ENCODE measurements around the gene SLC2A6.

Gene SLC2A6

GRCh38 chr9:133509179-133510083 lies 30.5 kb upstream of the SLC2A6 start:
- TF ChIP-seq CTCF (conservative IDR thresholded peaks at IDR 0.05; ENCODE audit: low read depth, low read length) = no peak
- no peak overlapping the region for H3K27ac ChIP-seq
- peaks cover 61% of the 10 kb centered on the region for H3K27me3 ChIP-seq (ENCODE audit: insufficient read depth, low read depth)

GRCh38 chr9:133508046-133508445 lies 29.1 kb upstream of the SLC2A6 start:
- Histone ChIP-seq H4K20me1 (ENCODE audit: insufficient read depth) (no peaks in the 10 kb centered on the region), H3K36me3 (ENCODE audit: insufficient read depth) (no peaks in the 10 kb centered on the region), H3K9ac (no peak overlapping the region), H3K27me3 (ENCODE audit: insufficient read depth, low read depth) (peaks cover 66% of the 10 kb centered on the region), H3K4me2 (no peak overlapping the region), H3K4me1 (ENCODE audit: low read depth, poor library complexity, severe bottlenecking) (no peaks in the 10 kb centered on the region), H3K4me3 (IDR thresholded peaks at IDR 0.05; ENCODE audit: insufficient read depth, low read depth, low read length) (no peak overlapping the region), H3K27ac (no peak overlapping the region), H2AFZ (ENCODE audit: low read depth) (no peak overlapping the region), H3K79me2 (ENCODE audit: insufficient read depth, low read depth) (no peaks in the 10 kb centered on the region)
- TF ChIP-seq CTCF (conservative IDR thresholded peaks at IDR 0.05; ENCODE audit: low read depth, low read length) = no peak

More at GRCh38 chr9:133509179-133510083, 30.5 kb upstream of the SLC2A6 start:
- no peak overlapping the region for H2AFZ ChIP-seq (ENCODE audit: low read depth)
- no peaks in the 10 kb centered on the region for H3K4me1 ChIP-seq (ENCODE audit: low read depth, poor library complexity, severe bottlenecking)
- H3K36me3 ChIP-seq (ENCODE audit: insufficient read depth) = no peaks in the 10 kb centered on the region
- H4K20me1 ChIP-seq (ENCODE audit: insufficient read depth) = no peaks in the 10 kb centered on the region
- no peak overlapping the region for H3K4me2 ChIP-seq
- H3K9ac ChIP-seq = no peak overlapping the region
- H3K4me3 ChIP-seq (IDR thresholded peaks at IDR 0.05; ENCODE audit: insufficient read depth, low read depth, low read length) = no peak overlapping the region
- H3K79me2 ChIP-seq (ENCODE audit: insufficient read depth, low read depth) = no peaks in the 10 kb centered on the region

- Histone ChIP-seq H3K27ac (no peak overlapping the region), H3K9ac (no peak overlapping the region), H3K79me2 (ENCODE audit: insufficient read depth, low read depth) (no peaks in the 10 kb centered on the region), H3K36me3 (ENCODE audit: insufficient read depth) (no peaks in the 10 kb centered on the region), H3K27me3 (ENCODE audit: insufficient read depth, low read depth) (peaks cover 72% of the 10 kb centered on the region), H3K4me3 (IDR thresholded peaks at IDR 0.05; ENCODE audit: insufficient read depth, low read depth, low read length) (no peak overlapping the region), H4K20me1 (ENCODE audit: insufficient read depth) (no peaks in the 10 kb centered on the region), H3K4me2 (no peak overlapping the region), H2AFZ (ENCODE audit: low read depth) (no peak overlapping the region), H3K4me1 (ENCODE audit: low read depth, poor library complexity, severe bottlenecking) (no peaks in the 10 kb centered on the region)
- TF ChIP-seq CTCF (conservative IDR thresholded peaks at IDR 0.05; ENCODE audit: low read depth, low read length) = no peak
Measured at GRCh38 chr9:133507246-133507965, 28.5 kb upstream of the SLC2A6 start.

GRCh38 chr9:133506653-133507038 lies 27.7 kb upstream of the SLC2A6 start:
- Histone ChIP-seq H3K9ac (no peak overlapping the region), H2AFZ (ENCODE audit: low read depth) (no peak overlapping the region), H3K36me3 (ENCODE audit: insufficient read depth) (no peaks in the 10 kb centered on the region), H3K4me3 (IDR thresholded peaks at IDR 0.05; ENCODE audit: insufficient read depth, low read depth, low read length) (no peak overlapping the region), H3K79me2 (ENCODE audit: insufficient read depth, low read depth) (no peaks in the 10 kb centered on the region), H3K4me2 (no peak overlapping the region), H3K27ac (no peak overlapping the region), H3K27me3 (ENCODE audit: insufficient read depth, low read depth) (peaks cover 78% of the 10 kb centered on the region), H4K20me1 (ENCODE audit: insufficient read depth) (no peaks in the 10 kb centered on the region), H3K4me1 (ENCODE audit: low read depth, poor library complexity, severe bottlenecking) (no peaks in the 10 kb centered on the region)
- no peak for TF ChIP-seq CTCF (conservative IDR thresholded peaks at IDR 0.05; ENCODE audit: low read depth, low read length)

Measured in KMS-11 (cell line).